ENCODE measurements around the gene AP1M1. TPM values are rescaled to one million over a fixed set of nuclear protein-coding genes. Genes with fewer than 3 reads are reported as not detected.

Gene AP1M1
- total RNA-seq, 6 experiments from 2014 or later = 44.5 to 102 (median 62.5) TPM

DNA sequence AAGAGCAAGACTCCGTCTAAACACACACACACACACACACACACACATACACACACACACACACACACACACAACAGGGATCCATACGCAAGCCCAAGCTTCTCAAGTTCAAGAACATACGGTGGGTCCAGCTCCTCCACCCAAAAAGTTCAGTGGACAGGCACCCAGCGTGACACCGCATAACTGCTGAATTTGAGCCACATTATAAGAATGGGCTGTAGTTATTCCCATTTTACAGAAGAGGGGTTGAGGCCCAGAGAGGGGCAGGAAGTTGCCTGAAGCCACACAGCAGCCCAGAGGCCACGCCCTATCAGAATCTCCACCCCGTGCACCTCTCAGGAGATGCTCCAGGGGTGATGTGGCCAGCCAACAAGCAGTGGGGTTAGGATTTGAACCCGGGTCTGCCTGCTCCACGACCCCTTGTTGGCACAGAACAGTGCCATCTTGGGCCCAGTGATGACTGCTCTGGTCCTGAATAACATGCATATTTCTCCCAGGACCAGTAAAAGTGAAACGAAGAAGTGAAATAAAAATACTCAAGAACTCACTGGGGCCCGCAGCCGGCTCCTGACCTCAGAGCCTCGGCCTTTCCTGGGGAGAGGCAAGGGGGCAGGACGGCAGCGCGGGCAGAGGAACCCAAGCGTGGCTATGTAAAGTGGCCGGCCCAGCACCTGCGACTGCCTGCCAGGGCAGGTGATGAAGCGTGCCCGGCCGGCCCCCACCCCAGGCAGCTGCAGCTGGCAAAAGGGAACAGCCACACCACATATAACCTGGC lies 61.9 kb downstream of the AP1M1 start:
- 55% methylated on average over 10 of the region's 22 CpGs for WGBS (ENCODE audit: insufficient coverage, low coverage, low lambda C conversion rate, missing lambda C conversion rate)
- no peaks in the 10 kb centered on the region for H3K36me3 ChIP-seq
- no peaks in the 10 kb centered on the region for H3K9me3 ChIP-seq
- intact Hi-C loops (cut with DNase I) = no loop called here
- TF ChIP-seq POLR2A (IDR thresholded peaks at IDR 0.05) = no peak
- no peak for TF ChIP-seq CTCF (IDR thresholded peaks at IDR 0.05)
- ATAC-seq = peak in 2 of 4 donors; percentile 1 to 11
- DNase-seq = no peak
- peaks cover 0 to 30% (median 13%) of the 10 kb centered on the region in 4 donors for H3K4me1 ChIP-seq
- H3K27ac ChIP-seq = peak overlapping the region in 1 of 3 donors; percentile 27
- no peaks in the 10 kb centered on the region for H3K27me3 ChIP-seq
- H3K4me3 ChIP-seq = no peak overlapping the region

GRCh38 chr19:16260160-16260811 lies 62.6 kb downstream of the AP1M1 start:
- ATAC-seq (no peak), DNase-seq (no peak)
- TF ChIP-seq POLR2A (IDR thresholded peaks at IDR 0.05) = no peak
- TF ChIP-seq CTCF (IDR thresholded peaks at IDR 0.05) = no peak
- no peaks in the 10 kb centered on the region for H3K9me3 ChIP-seq
- H3K4me1 ChIP-seq = peaks cover 0 to 30% (median 13%) of the 10 kb centered on the region in 4 donors
- 80% methylated on average over 1 of the region's 4 CpGs for WGBS (ENCODE audit: insufficient coverage, low coverage, low lambda C conversion rate, missing lambda C conversion rate)
- H3K27me3 ChIP-seq = no peaks in the 10 kb centered on the region
- H3K27ac ChIP-seq = peak overlapping the region in 1 of 3 donors; percentile 27
- intact Hi-C loops (cut with DNase I) = no loop called here
- no peaks in the 10 kb centered on the region for H3K36me3 ChIP-seq
- no peak overlapping the region for H3K4me3 ChIP-seq

GRCh38 chr19:16260812-16261161 lies 63.1 kb downstream of the AP1M1 start:
- no peak overlapping the region for H3K27ac ChIP-seq
- H3K36me3 ChIP-seq = no peaks in the 10 kb centered on the region
- TF ChIP-seq POLR2A (IDR thresholded peaks at IDR 0.05) (no peak), CTCF (IDR thresholded peaks at IDR 0.05) (no peak)
- DNase-seq (no peak), ATAC-seq (no peak)
- H3K9me3 ChIP-seq = no peaks in the 10 kb centered on the region
- H3K4me3 ChIP-seq = no peak overlapping the region
- WGBS (ENCODE audit: insufficient coverage, low coverage, low lambda C conversion rate, missing lambda C conversion rate) = 80% methylated on average over 1 of the region's 4 CpGs
- intact Hi-C loops (cut with DNase I) = no loop called here
- peaks cover 0 to 30% (median 13%) of the 10 kb centered on the region in 4 donors for H3K4me1 ChIP-seq
- H3K27me3 ChIP-seq = no peaks in the 10 kb centered on the region

DNA sequence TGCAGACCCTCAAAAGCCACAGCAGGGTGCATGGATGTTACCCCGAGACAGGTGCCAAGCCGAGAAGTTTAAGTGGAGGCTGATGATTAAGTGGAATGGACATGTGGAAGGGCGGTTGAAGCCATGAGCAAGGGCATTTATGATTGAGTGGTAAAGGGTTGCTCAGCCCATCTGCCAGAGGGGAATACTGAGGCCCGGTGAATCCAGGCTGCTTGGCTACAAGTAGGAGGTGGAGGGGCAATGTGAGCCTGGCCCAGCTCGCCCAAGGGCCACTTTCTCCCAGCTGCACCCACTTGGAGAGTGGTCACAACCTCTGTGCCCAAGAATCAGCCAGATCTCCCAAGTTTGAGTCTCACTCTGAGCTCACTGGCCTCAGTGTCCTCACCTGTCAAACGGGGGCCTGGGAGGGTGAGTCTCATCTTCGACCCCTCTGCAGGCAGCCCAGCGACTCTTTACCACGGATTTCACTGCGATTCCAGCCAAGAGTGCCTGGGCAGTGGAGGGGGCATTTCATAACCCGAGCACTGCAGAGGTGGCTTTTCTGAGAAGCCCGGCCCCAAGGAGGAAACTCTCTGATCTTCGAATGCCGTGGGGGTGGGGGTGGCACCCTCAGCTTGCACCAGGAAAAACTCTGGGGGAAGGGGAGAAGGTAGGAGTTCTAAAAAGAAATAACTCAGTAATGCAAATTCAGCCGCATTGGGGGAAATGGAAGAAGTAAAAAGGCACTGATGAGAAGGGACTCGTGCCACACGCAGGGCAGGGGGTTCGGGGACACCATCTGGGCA lies 64.1 kb downstream of the AP1M1 start:
- Histone ChIP-seq H3K27ac (no peak overlapping the region), H3K9me3 (no peaks in the 10 kb centered on the region), H3K27me3 (no peaks in the 10 kb centered on the region), H3K36me3 (no peaks in the 10 kb centered on the region), H3K4me1 (peaks cover 0 to 30% (median 13%) of the 10 kb centered on the region in 4 donors), H3K4me3 (no peak overlapping the region)
- DNase-seq (no peak), ATAC-seq (no peak)
- TF ChIP-seq POLR2A (IDR thresholded peaks at IDR 0.05) (no peak), CTCF (IDR thresholded peaks at IDR 0.05) (no peak)
- intact Hi-C loops (cut with DNase I) = no loop called here
- 15% methylated on average over 12 of the region's 18 CpGs for WGBS (ENCODE audit: insufficient coverage, low coverage, low lambda C conversion rate, missing lambda C conversion rate)
